ENCODE measurements around the gene CSGALNACT2.
A peak's percentile ranks its signal among the peaks of the same experiment; 100 is the strongest.

Gene CSGALNACT2

GRCh38 chr10:43203448-43204041 lies 65.3 kb downstream of the CSGALNACT2 start:
- DNase-seq = no peak

- no peak for DNase-seq
Observed at GRCh38 chr10:43204042-43204942, 66.0 kb downstream of the CSGALNACT2 start.

- peak; percentile 52 for DNase-seq
Observed at GRCh38 chr10:43204943-43205671, 66.9 kb downstream of the CSGALNACT2 start.

- DNase-seq = no peak
Observed at GRCh38 chr10:43205681-43206390, 67.6 kb downstream of the CSGALNACT2 start.

- no peak for DNase-seq
Observed at GRCh38 chr10:43206391-43207235, 68.4 kb downstream of the CSGALNACT2 start.

- peak; percentile 15 for DNase-seq
Observed at GRCh38 chr10:43208147-43209073, 70.2 kb downstream of the CSGALNACT2 start.

GRCh38 chr10:43209074-43209455 lies 70.8 kb downstream of the CSGALNACT2 start:
- DNase-seq = peak; percentile 8

GRCh38 chr10:43209651-43210141 lies 71.5 kb downstream of the CSGALNACT2 start:
- DNase-seq = peak; percentile 7

- peak; percentile 11 for DNase-seq
Observed at GRCh38 chr10:43210556-43210955, 72.3 kb downstream of the CSGALNACT2 start.

- peak; percentile 14 for DNase-seq
Observed at GRCh38 chr10:43211030-43211429, 72.8 kb downstream of the CSGALNACT2 start.

GRCh38 chr10:43211431-43212042 lies 73.3 kb downstream of the CSGALNACT2 start:
- DNase-seq = peak; percentile 14

- no peak for DNase-seq
Observed at GRCh38 chr10:43212043-43212721, 73.9 kb downstream of the CSGALNACT2 start.

- DNase-seq = no peak
Observed at GRCh38 chr10:43214071-43214955, 76.1 kb downstream of the CSGALNACT2 start.

- DNase-seq = no peak
Observed at GRCh38 chr10:43214956-43215561, 76.8 kb downstream of the CSGALNACT2 start.

GRCh38 chr10:43215758-43216455 lies 77.7 kb downstream of the CSGALNACT2 start:
- no peak for DNase-seq

- DNase-seq = no peak
Observed at GRCh38 chr10:43216931-43217562, 78.8 kb downstream of the CSGALNACT2 start.
